EH (cell line): ENCODE data around the gene LITAF.
"Not testable (repeated sequence)": the region's sequence is repeated elsewhere in the genome, so short reads cannot be mapped to it uniquely, and the experiment has no call there.

Source experiments
- DNase-seq: peaks from one replicate; pipeline ENCODE4 v3.0.0-alpha.2; 2015; ENCODE audit warnings: low read depth

LITAF gene

DNA sequence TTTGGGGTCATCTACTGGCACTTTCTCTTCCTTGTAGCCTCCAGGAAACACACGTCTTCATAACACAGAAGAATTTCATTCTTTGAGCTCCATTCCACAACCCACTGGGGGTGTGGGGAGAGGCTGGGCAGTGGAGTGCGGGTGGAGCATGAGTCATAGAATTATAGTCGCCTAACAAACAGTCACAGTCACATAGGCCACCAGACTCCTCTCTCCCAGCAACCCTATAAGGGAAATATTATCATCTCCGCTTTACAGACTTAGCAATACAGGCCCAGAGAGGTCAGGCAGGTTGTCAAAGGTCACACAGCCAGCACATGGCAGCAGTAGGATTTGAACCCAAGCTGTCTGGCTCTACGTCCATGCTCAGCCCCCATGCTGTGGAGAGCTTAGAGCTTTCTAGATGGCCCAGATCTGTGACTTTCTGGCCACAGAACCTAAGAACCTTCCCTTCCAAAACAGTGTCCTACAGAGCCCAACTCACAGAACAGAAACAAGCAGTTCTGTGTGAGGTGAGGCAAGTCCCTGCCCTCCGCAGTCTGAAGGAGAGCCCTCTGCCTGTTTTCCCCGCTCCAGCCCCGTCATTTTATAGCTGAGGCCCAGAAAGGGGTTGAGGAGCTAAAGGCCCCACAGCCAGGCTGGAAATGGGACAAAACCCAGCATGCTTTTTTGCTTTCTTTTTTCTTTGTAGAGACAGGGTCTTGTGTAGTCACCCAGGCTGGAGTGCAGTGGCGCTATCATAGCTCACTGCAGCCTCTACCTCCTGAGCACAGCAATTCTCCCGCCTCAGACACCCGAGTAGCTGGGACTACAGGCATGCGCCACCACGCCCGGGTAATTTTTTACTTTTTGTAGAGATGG lies 10.7 kb upstream of the LITAF start:
- DNase-seq = peak; percentile 81

DNA sequence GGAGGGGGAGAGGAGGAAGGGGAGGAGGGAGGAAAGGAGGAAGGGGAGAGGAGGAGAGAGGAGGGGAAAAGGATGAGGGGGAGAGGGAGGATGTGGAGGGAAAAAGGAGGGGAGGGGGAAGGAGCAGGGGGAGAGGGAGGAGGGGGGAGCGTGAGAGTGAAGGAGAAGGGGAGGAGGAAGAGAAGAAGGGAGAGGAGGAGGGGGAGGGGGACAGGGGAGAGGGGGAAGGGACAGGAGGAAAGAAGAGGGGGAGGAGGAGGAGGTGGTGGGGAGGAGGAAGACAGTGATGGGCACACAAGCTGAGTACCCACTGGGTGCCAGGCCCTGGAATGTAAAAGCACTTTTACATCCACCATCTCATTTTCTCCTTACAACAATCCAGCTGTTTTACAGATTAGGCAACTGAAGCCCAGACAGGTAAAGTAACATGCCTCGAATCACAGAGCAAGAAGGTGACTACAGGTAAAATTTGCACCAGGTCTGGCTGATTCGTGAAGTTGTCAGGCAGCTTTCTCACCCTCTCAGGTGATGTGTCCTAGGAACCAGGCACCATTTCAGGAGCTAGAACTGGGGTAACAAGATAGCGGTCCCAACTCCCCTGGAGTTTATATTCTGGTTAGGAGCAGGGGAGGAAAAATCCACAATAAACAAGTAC lies 10.0 kb upstream of the LITAF start:
- DNase-seq = no peak

DNA sequence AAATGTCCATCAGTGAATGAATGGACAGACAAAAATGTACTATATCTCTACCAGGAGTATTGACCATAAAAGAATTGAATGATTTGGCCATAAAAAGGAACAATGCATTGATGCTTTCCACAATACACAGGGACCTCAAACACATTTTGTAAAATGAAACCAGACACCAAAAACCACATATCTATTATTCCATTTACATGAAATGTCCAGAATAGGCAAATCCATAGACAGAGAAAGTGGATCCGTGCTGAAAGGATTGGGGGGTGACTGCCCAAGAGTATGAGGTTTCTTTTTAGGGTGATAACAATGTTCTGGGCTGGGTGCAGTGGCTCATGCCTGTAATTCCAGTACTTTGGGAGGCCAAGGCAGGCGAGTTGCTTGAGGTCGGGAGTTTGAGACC lies 6.9 kb upstream of the LITAF start:
- peak; percentile 42 for DNase-seq

DNA sequence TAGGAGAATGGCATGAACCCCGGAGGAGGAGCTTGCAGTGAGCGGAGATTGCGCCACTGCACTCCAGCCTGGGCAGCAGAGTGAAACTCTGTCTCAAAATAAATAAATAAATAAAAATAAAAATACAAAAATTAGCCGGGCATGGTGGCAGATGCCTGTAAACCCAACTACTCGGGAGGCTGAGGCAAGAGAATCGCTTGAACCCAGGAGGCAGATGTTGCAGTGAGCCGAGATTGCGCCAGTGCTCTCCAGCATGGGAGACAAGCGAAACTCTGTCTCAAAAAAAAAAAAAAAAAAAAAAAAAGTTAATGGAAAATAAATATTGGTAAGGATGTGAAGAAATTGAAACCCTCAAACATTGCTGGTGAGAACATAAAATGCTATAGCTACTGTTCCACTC lies 6.4 kb upstream of the LITAF start:
- not testable (repeated sequence) for DNase-seq

DNA sequence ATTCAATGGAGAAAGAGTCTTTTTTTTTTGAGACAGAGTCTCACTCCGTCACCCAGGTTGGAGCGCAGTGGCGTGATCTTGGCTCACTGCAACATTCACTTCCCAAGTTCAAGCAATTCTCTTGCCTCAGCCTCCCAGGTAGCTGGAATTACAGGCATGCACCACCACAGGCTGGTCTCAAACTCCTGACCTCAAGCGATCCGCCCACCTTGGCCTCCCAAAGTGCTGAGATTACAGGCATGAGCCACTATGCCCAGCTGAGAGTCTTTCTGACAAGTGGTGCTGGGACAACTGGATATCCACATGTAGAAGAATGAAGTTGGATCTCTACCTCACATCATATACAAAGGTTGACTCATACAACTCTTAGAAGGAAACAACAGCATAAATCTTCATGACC lies 4.9 kb upstream of the LITAF start:
- not testable (repeated sequence) for DNase-seq

DNA sequence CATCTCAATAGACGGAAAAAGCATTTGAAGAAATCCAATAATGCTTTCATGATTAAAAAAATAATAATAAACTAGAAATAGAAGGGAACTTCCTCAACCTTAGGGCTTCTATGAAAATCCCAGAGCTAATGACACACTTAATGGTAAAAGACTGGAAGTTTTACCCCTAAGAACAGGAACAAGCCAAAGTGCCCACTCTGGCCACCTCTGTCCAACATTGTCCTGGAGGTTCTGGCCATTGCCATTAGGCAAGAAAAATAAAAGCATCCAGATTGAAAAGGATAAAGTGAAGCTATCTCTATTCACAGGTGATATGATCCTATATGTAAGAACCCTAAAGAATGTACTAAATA lies 2.5 kb upstream of the LITAF start:
- DNase-seq = no peak

DNA sequence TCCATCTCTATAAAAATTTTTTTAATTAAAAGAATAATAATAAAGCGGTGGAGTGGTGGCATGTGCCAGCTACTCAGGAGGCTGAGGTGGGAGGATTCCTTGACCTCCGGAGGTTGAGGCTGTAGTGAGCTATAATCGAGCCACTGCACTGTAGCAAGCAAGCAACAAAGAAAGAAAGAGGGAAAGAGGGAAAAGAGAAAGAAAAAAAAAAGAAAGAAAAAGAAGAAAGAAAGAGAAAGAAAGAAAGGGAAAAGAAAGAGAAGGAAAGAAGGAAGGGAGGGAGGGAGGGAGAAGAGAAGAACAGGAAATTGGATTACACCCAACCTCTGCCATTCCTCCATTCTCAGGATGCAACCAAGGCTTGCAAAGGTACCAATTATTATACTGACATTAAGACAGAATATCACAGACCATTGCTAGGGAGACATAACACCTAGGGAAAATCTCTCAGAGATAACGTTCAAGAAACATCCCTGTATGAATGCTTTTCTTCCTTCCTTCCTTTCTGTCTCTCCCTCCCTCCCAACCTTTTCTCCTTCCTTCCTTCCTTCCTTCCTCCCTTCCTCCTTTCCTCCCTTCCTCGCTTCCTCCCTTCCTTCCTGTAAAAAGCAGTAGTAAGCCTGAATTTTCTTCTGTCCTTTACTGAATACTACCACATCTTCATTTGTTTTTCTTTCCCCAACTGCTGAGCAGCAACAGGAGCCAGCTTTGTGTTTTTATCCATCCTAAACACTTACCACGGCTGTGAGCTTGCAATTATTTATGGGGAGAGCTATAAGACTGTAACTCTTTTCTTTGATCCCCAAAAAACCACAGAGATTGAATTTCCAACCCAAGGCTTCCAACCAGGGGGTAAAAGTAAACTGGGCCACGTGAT lies 1.8 kb upstream of the LITAF start:
- no peak for DNase-seq

DNA sequence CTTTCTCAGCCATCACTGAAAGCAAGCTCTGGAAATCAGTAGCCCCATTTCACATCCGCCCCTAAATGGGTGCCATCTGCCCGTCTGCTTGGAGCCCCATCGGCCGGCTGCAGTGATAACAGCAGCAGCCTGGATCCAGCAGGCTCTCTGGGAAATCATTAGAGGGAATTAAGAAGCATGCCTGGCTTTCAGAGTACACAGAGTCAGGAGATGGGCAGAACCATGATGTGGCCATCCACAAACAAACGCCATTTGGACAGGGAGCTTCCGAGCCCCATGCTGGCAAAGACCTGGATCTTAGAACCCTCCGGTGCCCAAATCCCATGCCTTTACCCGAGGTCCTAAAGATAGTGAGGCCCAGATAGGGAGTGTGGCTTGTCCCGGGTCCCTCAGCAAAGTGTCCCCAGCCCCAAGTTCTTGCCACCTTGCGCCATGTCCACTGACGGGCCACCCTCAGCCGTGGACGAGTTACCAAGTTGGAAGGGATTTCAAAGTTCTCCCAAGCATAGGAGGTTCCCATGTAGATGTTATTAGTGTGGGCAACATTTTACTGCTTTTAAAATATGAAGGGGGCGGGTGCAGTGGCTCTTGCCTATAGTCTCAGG lies 1.0 kb upstream of the LITAF start:
- DNase-seq = no peak

DNA sequence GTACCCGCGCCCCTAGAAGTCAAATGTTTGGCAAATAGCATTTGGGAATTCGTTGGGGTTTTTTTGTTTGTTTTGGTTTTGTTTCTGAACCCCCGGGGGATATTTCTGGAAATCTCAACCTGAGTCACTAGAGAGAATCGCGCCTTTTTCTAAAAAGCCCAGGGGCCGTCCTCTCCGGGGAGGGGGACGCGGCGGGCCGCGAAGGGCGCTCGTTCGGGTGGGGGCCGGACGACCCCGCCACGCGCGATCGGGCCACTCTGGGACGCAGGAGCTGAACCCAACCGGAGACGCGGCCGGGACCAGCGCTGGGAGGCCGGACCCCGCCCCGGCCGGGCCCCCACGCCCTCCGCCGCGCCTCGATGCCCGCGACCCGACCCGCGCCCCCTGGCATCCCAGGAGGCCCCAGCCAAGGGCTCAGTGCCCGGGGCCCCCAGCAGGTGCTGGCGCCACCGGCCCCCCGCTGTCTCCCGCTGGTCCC lies 302 bp downstream of the LITAF start:
- peak; percentile 29 for DNase-seq

DNA sequence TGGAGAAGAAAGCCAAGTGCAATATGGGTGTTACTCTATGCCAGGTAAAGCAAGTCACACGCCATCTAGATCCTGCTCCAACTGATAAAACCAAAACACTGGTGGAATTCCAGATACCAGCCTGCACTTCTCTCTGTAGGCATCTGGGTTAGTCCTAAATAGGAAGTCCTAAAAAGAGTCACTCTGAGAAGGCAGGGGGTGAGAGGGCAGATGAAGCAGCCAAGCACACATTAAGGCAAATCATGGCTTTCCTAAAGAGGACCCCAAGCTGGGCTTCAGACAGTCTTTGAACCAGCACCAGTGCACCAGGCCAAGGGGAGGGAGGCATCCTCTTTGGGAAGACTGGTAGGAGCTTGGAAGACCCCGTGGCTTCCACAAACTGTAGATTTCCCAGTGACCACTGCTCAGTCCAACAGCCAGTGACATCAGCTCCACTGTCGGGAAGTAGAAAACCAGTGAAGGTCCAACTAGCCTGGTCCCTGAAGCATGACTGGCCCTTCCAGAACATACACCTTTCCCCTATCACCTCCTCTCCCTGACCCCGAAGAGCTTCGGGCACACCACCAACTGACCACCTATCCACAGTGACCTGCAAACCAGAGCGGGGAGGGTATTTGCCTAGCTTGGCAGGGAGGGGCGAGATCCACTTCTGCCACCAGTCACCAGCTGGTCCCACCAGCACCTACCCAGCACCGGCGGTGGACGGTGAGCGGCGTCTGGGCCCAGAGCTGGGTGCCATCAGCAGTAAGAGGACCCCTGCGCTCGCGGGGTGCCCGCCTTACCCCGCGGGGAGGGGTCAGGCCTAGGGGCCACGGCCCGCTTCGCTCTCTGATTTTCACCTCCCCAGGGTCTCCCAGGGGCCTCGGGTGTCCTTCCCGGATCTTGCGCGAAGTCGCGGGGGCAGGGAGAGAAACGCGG lies 1.0 kb downstream of the LITAF start:
- DNase-seq = peak; percentile 49

DNA sequence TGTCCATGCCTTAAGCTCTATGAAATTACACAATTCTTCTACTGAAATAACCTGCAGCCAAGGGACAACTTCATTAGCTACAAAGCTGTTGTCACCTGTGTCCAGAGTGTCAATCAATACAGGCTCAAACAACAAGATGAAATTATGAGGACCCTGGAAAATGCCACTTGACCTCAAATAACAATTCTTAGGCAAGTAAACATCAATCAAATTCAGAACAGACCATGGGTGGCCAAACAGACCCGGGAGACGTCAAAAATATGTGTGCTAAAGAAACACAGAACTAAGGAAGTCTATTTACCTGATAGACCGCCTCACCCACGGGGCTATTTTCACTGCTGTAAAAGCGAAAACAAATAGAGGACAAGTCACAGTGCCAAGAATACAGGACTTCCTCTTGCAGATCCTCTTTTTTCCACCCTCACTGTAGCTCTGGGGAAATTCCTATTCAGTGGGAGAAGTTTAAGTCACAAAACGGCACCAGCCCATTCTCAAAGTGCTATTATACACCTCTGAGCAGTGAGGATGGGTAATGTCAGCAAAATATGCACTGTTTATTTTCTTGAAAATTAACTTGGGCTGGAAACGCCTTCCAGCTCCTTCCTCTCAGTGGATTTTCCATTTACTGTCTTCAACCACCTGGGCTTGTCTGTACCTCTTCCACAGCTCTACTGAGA lies 2.7 kb downstream of the LITAF start:
- peak; percentile 24 for DNase-seq

DNA sequence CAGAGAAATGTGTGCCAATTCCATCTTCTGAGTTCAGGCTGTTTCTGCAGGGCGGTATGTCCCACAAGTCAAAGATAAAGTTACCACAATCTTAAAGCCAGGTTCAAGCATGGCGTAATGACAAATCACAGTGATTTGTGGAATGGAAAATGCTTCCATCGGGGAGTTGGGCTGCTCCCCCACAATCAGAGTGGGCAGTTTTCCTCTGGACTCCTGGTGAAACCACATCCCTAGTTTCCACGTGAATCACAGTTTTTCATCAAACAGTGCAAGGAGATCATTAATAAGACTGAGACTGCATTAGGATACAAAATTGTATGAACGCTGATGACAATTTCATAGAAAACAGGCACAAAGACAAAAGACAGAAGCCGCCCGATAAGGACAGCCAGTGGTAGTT lies 3.6 kb downstream of the LITAF start:
- peak; percentile 53 for DNase-seq

DNA sequence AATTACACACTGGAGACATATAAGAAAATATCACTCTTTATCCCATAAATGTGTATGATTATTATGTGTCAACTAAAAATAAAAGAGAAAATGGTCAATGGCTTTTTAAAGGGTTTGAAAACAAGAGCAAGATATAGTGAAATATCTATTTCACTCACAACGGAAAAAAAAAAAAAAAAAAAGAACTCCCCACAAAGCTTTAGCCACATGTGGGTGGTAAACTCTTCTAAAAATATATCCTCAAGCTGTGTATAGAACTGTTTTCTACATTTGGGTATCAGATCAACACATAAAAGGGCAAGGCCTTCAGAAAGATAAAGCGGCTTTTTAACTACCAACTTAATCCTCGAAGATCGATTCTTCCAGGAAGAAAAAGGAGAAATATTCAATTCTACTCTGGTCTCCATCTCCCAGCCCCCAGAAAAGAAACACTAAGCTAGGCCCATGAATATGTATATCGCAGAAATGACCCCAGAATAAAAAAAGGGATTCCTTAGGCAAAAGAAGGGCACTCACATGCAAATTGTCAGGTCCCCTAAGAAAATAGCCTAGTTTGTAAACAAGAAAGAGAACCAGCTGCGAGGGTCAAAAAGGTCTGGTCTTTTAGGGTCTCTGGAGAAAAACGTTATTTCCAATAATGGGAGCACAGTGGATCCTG lies 4.4 kb downstream of the LITAF start:
- no peak for DNase-seq

DNA sequence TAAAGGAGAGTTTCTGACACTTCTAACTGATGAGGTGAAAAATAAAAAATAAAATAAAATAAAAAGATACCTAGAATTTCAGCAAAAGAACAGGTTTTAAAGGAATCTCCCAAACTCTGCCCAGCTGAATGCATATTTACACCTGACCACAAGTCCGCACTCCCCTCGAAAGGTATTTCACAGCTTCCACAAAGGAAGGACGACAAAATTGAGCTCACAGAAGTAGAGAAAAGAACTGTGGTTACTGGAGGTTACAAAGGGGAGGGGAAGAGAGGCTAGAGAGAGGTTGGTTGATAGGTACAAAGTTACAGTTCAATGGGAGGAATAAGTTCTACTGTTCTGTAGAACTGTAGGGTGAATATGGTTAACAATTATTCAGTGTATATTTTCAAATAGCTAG lies 5.0 kb downstream of the LITAF start:
- DNase-seq = no peak

DNA sequence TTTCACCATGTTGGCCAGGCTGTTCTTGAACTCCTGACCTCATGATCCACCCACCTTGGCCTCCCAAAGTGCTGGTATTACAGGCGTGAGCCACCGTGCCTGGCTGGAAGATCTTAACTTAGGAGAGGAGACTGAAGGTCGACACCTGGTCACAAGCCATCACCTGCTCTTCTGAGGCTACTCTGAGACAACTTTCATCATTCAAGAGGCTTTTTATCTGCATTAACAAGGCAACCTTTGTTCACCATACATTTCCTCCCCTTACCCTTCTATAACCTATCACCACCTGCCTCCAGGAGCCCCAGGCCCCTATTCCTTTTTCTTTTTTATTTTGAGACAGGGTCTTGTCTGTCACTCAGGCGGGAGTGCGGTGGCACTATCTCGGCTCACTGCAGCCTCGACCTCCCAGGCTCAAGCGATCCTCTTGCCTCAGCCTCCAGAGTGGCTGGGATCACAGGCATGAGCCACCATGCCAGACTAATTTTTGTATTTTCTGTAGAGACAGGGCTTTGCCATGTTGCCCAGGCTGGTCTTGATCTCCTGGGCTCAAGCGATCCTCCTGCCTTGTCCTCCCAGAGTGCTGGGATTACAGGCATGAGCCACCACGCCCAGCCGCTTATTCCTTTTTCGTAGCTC lies 6.2 kb downstream of the LITAF start:
- DNase-seq = no peak

DNA sequence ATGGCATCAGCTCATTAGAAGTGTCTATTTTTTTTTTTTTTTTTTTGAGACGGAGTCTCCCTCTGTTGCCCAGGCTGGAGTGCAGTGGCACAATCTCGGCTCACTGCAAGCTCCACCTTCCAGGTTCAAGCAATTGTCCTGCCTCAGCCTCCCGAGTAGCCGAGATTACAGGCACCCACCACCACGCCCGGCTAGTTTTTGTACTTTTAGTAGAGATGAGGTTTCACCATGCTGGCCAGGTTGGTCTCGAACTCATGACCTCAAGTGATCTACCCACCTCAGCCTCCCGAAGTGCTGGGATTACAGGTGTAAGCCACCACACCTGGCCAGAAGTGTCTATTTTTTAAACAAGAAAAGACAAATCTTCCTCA lies 9.4 kb downstream of the LITAF start:
- not testable (repeated sequence) for DNase-seq

DNA sequence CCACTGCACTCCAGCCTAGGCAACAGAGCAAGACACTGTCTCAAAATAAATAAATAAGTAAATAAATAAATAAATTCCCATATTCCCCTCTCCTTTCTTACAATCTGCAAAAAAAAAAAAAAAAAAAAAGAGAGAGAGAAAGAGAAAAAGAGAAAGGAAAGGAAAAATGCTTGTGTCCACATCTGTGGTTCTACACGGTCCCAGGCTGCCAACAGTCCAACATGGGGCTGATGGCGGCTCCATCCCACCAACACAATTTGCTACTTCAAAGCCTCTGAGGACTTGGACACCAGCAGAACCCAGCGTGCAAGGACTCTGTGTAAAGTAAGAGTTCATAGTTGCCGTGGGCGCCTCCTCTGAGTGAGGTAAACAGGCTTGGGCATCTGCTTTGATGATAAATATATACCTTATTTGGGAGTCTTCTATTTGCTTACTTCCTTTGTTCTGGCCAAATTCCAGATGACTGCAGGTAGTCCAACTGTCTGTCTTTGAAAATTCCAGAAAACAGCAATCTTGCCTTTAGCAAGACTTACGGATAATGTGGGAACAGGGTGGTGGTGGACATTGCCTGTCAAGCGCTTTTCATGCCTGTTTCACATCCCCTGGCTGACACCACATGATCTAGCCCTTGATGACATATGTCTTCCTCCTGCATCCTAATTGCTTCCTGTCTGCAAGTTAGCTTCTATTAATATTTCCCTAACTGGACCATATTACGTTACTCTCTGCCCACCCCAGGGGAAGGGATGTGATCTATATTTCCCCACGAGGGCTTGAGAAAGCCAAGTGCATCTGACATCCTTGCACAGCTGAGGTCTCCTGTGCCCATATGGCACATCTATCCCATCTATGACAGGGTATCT lies 10.1 kb downstream of the LITAF start:
- DNase-seq = no peak

DNA sequence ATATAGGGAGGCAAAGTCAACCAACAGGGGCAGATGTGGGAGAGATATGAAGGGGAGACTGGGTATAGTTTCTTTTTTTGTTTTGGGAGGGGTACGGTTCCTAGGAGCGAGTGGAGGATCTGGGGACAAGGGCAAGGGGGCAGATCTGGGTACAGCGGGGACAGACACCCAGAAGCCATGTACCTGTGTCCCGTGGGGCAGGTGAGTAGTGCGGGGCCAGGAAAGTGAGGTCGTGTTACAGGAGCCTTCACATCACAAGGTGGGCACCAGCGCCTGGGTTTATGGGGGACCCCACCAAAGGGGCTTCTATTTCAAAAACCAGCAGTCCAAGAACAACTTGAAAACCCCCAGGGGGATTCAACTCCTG lies 11.5 kb downstream of the LITAF start:
- DNase-seq = no peak
